ENCODE data around the gene GRID2. TPM values are rescaled to one million over a fixed set of nuclear protein-coding genes. Genes with fewer than 3 reads are reported as not detected.

The GRID2 gene
- total RNA-seq, 2 donors from 2014 or later, result 27.3 to 40.4 TPM

- H3K9me3 ChIP-seq (ENCODE audit: control insufficient read depth, low read length), result peaks cover 9% of the 10 kb centered on the region
- no peak overlapping the region for H3K9ac ChIP-seq (ENCODE audit: extremely low read depth, low read length, poor library complexity, severe bottlenecking)
- 87 to 92% methylated on average over 2 of the region's 2 CpGs for WGBS, 2 experiments (ENCODE audit: insufficient coverage in 1 of 2, insufficient read length in 1 of 2)
- no peaks in the 10 kb centered on the region for H3K27me3 Mint-ChIP-seq (ENCODE audit: insufficient read depth)
- H3K4me3 Mint-ChIP-seq, result no peak overlapping the region
- no peak overlapping the region for H3K4me3 ChIP-seq (ENCODE audit: low read length)
- H3K27ac ChIP-seq (ENCODE audit: low read depth, low read length), result no peak overlapping the region
- no peak overlapping the region for H3K27ac Mint-ChIP-seq
- H3K27me3 ChIP-seq (ENCODE audit: control insufficient read depth, insufficient read depth, low read length, poor library complexity, severe bottlenecking), result no peaks in the 10 kb centered on the region
- H3K4me1 ChIP-seq (ENCODE audit: control insufficient read depth, insufficient read depth, low read length), result no peaks in the 10 kb centered on the region
- peaks cover 56% of the 10 kb centered on the region for H3K36me3 Mint-ChIP-seq (ENCODE audit: low read depth)
- H3K36me3 ChIP-seq (ENCODE audit: control insufficient read depth, insufficient read depth, low read length), result no peaks in the 10 kb centered on the region
- no peak for TF ChIP-seq CTCF (conservative IDR thresholded peaks at IDR 0.05)
- no peak for DNase-seq
- H3K9me3 Mint-ChIP-seq, result peaks cover 22% of the 10 kb centered on the region
- H3K4me1 Mint-ChIP-seq, result peaks cover 8% of the 10 kb centered on the region
Observed at GRCh38 chr4:92262371-92262770, 41.4 kb upstream of the GRID2 start.

- no peaks in the 10 kb centered on the region for H3K36me3 ChIP-seq (ENCODE audit: control insufficient read depth, insufficient read depth, low read length)
- TF ChIP-seq CTCF (conservative IDR thresholded peaks at IDR 0.05), result no peak
- no peak overlapping the region for H3K27ac Mint-ChIP-seq
- 95% methylated on average over 1 of the region's 2 CpGs; no CpG with 5 or more reads in 1 of the 2 experiments for WGBS, 2 experiments (ENCODE audit: insufficient coverage in 1 of 2, insufficient read length in 1 of 2)
- H3K4me3 Mint-ChIP-seq, result no peak overlapping the region
- H3K9me3 Mint-ChIP-seq, result peaks cover 18% of the 10 kb centered on the region
- H3K9me3 ChIP-seq (ENCODE audit: control insufficient read depth, low read length), result peaks cover 3% of the 10 kb centered on the region
- H3K27ac ChIP-seq (ENCODE audit: low read depth, low read length), result no peak overlapping the region
- H3K4me3 ChIP-seq (ENCODE audit: low read length), result no peak overlapping the region
- H3K27me3 Mint-ChIP-seq (ENCODE audit: insufficient read depth), result no peaks in the 10 kb centered on the region
- H3K4me1 Mint-ChIP-seq, result peaks cover 8% of the 10 kb centered on the region
- no peaks in the 10 kb centered on the region for H3K4me1 ChIP-seq (ENCODE audit: control insufficient read depth, insufficient read depth, low read length)
- H3K36me3 Mint-ChIP-seq (ENCODE audit: low read depth), result peaks cover 50% of the 10 kb centered on the region
- H3K27me3 ChIP-seq (ENCODE audit: control insufficient read depth, insufficient read depth, low read length, poor library complexity, severe bottlenecking), result no peaks in the 10 kb centered on the region
- no peak for DNase-seq
- no peak overlapping the region for H3K9ac ChIP-seq (ENCODE audit: extremely low read depth, low read length, poor library complexity, severe bottlenecking)
Observed at GRCh38 chr4:92263010-92263409, 40.8 kb upstream of the GRID2 start.

- no peaks in the 10 kb centered on the region for H3K27me3 ChIP-seq (ENCODE audit: control insufficient read depth, insufficient read depth, low read length, poor library complexity, severe bottlenecking)
- DNase-seq, result no peak
- no peaks in the 10 kb centered on the region for H3K36me3 ChIP-seq (ENCODE audit: control insufficient read depth, insufficient read depth, low read length)
- Mint-ChIP-seq H3K27ac (no peak overlapping the region), H3K27me3 (ENCODE audit: insufficient read depth) (no peaks in the 10 kb centered on the region), H3K9me3 (peaks cover 13% of the 10 kb centered on the region), H3K4me3 (no peak overlapping the region), H3K4me1 (peaks cover 10% of the 10 kb centered on the region), H3K36me3 (ENCODE audit: low read depth) (peaks cover 44% of the 10 kb centered on the region)
- WGBS, 2 experiments (ENCODE audit: insufficient coverage in 1 of 2, insufficient read length in 1 of 2), result 100% methylated on average over 1 of the region's 1 CpG; no CpG with 5 or more reads in 1 of the 2 experiments
- H3K4me3 ChIP-seq (ENCODE audit: low read length), result no peak overlapping the region
- no peak overlapping the region for H3K9ac ChIP-seq (ENCODE audit: extremely low read depth, low read length, poor library complexity, severe bottlenecking)
- no peak overlapping the region for H3K27ac ChIP-seq (ENCODE audit: low read depth, low read length)
- H3K4me1 ChIP-seq (ENCODE audit: control insufficient read depth, insufficient read depth, low read length), result no peaks in the 10 kb centered on the region
- TF ChIP-seq CTCF (conservative IDR thresholded peaks at IDR 0.05), result no peak
- H3K9me3 ChIP-seq (ENCODE audit: control insufficient read depth, low read length), result no peaks in the 10 kb centered on the region
Observed at GRCh38 chr4:92263575-92263974, 40.2 kb upstream of the GRID2 start.
